ENCODE results near the gene FOSL1. TPM values are rescaled to one million over a fixed set of nuclear protein-coding genes. Genes with fewer than 3 reads are reported as not detected.

Gene FOSL1
- total RNA-seq, 1 donor from 2014 or later = 31.7 TPM

- no peaks in the 10 kb centered on the region for H3K9me3 Mint-ChIP-seq
- DNase-seq (ENCODE audit: low spot score) = no peak
- peak within 1 kb of the TSS; percentile 84 for H3K27ac Mint-ChIP-seq
- H3K4me3 Mint-ChIP-seq = peak within 1 kb of the TSS; percentile 94
- intact Hi-C loops (cut with micrococcal nuclease) = loop anchor here (1.0 kb wide), 10 partner anchors 10 to 303 kb away; partner anchors contain the start of genes BANF1, CCDC85B, EIF1AD and FOSL1
- H3K4me1 Mint-ChIP-seq (ENCODE audit: low read depth) = peaks cover 17% of the 10 kb centered on the region
- peaks cover 30% of the 10 kb centered on the region for H3K36me3 Mint-ChIP-seq (ENCODE audit: low read depth)
- no peaks in the 10 kb centered on the region for H3K27me3 Mint-ChIP-seq (ENCODE audit: insufficient read depth)
Measured at GRCh38 chr11:65918211-65919140, 18.3 kb upstream of the FOSL1 start, which contains the start of gene C11orf68. TSS of gene C11orf68 (minus strand) at chr11:65919062. CDS start at chr11:65919031, 31 bp downstream.

GRCh38 chr11:65917434-65918210 lies 17.4 kb upstream of the FOSL1 start:
- no peak for DNase-seq (ENCODE audit: low spot score)
- Mint-ChIP-seq H3K9me3 (no peaks in the 10 kb centered on the region), H3K27ac (peak overlapping the region; percentile 84), H3K27me3 (ENCODE audit: insufficient read depth) (no peaks in the 10 kb centered on the region), H3K4me1 (ENCODE audit: low read depth) (peaks cover 17% of the 10 kb centered on the region), H3K4me3 (peak overlapping the region; percentile 88), H3K36me3 (ENCODE audit: low read depth) (peaks cover 22% of the 10 kb centered on the region)
- intact Hi-C loops (cut with micrococcal nuclease) = no loop called here

GRCh38 chr11:65917077-65917433 lies 16.9 kb upstream of the FOSL1 start:
- H3K9me3 Mint-ChIP-seq = no peaks in the 10 kb centered on the region
- no peaks in the 10 kb centered on the region for H3K27me3 Mint-ChIP-seq (ENCODE audit: insufficient read depth)
- intact Hi-C loops (cut with micrococcal nuclease) = no loop called here
- DNase-seq (ENCODE audit: low spot score) = no peak
- peak overlapping the region; percentile 88 for H3K4me3 Mint-ChIP-seq
- peaks cover 16% of the 10 kb centered on the region for H3K36me3 Mint-ChIP-seq (ENCODE audit: low read depth)
- H3K27ac Mint-ChIP-seq = peak overlapping the region; percentile 40
- H3K4me1 Mint-ChIP-seq (ENCODE audit: low read depth) = peaks cover 17% of the 10 kb centered on the region

- Mint-ChIP-seq H3K36me3 (ENCODE audit: low read depth) (peaks cover 15% of the 10 kb centered on the region), H3K27me3 (ENCODE audit: insufficient read depth) (no peaks in the 10 kb centered on the region), H3K27ac (no peak overlapping the region), H3K9me3 (no peaks in the 10 kb centered on the region), H3K4me3 (peak overlapping the region; percentile 88), H3K4me1 (ENCODE audit: low read depth) (peaks cover 17% of the 10 kb centered on the region)
- DNase-seq (ENCODE audit: low spot score) = no peak
- intact Hi-C loops (cut with micrococcal nuclease) = no loop called here
Measured at GRCh38 chr11:65916391-65916790, 16.2 kb upstream of the FOSL1 start.

- intact Hi-C loops (cut with micrococcal nuclease) = no loop called here
- Mint-ChIP-seq H3K27me3 (ENCODE audit: insufficient read depth) (no peaks in the 10 kb centered on the region), H3K36me3 (ENCODE audit: low read depth) (peaks cover 15% of the 10 kb centered on the region), H3K4me3 (no peak overlapping the region), H3K27ac (no peak overlapping the region), H3K4me1 (ENCODE audit: low read depth) (peaks cover 17% of the 10 kb centered on the region), H3K9me3 (no peaks in the 10 kb centered on the region)
- no peak for DNase-seq (ENCODE audit: low spot score)
Measured at GRCh38 chr11:65915821-65916251, 15.6 kb upstream of the FOSL1 start.

- no peak overlapping the region for H3K27ac Mint-ChIP-seq
- peaks cover 15% of the 10 kb centered on the region for H3K36me3 Mint-ChIP-seq (ENCODE audit: low read depth)
- DNase-seq (ENCODE audit: low spot score) = no peak
- no peaks in the 10 kb centered on the region for H3K9me3 Mint-ChIP-seq
- H3K27me3 Mint-ChIP-seq (ENCODE audit: insufficient read depth) = no peaks in the 10 kb centered on the region
- intact Hi-C loops (cut with micrococcal nuclease) = no loop called here
- H3K4me3 Mint-ChIP-seq = peak overlapping the region; percentile 19
- H3K4me1 Mint-ChIP-seq (ENCODE audit: low read depth) = peaks cover 16% of the 10 kb centered on the region
Measured at GRCh38 chr11:65915101-65915820, 15.1 kb upstream of the FOSL1 start.

GRCh38 chr11:65912845-65913244 lies 12.7 kb upstream of the FOSL1 start:
- DNase-seq (ENCODE audit: low spot score) = no peak
- intact Hi-C loops (cut with micrococcal nuclease) = no loop called here
- Mint-ChIP-seq H3K4me3 (no peak overlapping the region), H3K36me3 (ENCODE audit: low read depth) (peaks cover 13% of the 10 kb centered on the region), H3K9me3 (no peaks in the 10 kb centered on the region), H3K27ac (no peak overlapping the region), H3K4me1 (ENCODE audit: low read depth) (peaks cover 20% of the 10 kb centered on the region), H3K27me3 (ENCODE audit: insufficient read depth) (peaks cover 3% of the 10 kb centered on the region)

- H3K4me3 Mint-ChIP-seq = no peak overlapping the region
- peaks cover 9% of the 10 kb centered on the region for H3K27me3 Mint-ChIP-seq (ENCODE audit: insufficient read depth)
- no peak for DNase-seq (ENCODE audit: low spot score)
- H3K36me3 Mint-ChIP-seq (ENCODE audit: low read depth) = peaks cover 10% of the 10 kb centered on the region
- peaks cover 17% of the 10 kb centered on the region for H3K4me1 Mint-ChIP-seq (ENCODE audit: low read depth)
- intact Hi-C loops (cut with micrococcal nuclease) = no loop called here
- H3K27ac Mint-ChIP-seq = no peak overlapping the region
- H3K9me3 Mint-ChIP-seq = no peaks in the 10 kb centered on the region
Measured at GRCh38 chr11:65911682-65912568, 11.7 kb upstream of the FOSL1 start.

GRCh38 chr11:65907878-65908277 lies 7.7 kb upstream of the FOSL1 start:
- Mint-ChIP-seq H3K36me3 (ENCODE audit: low read depth) (no peaks in the 10 kb centered on the region), H3K4me1 (ENCODE audit: low read depth) (peaks cover 8% of the 10 kb centered on the region), H3K27me3 (ENCODE audit: insufficient read depth) (peaks cover 22% of the 10 kb centered on the region), H3K9me3 (no peaks in the 10 kb centered on the region), H3K4me3 (no peak overlapping the region), H3K27ac (no peak overlapping the region)
- intact Hi-C loops (cut with micrococcal nuclease) = no loop called here
- DNase-seq (ENCODE audit: low spot score) = no peak

GRCh38 chr11:65906602-65907001 lies 6.4 kb upstream of the FOSL1 start:
- H3K36me3 Mint-ChIP-seq (ENCODE audit: low read depth) = no peaks in the 10 kb centered on the region
- DNase-seq (ENCODE audit: low spot score) = no peak
- peaks cover 25% of the 10 kb centered on the region for H3K27me3 Mint-ChIP-seq (ENCODE audit: insufficient read depth)
- intact Hi-C loops (cut with micrococcal nuclease) = no loop called here
- H3K9me3 Mint-ChIP-seq = no peaks in the 10 kb centered on the region
- H3K4me1 Mint-ChIP-seq (ENCODE audit: low read depth) = peaks cover 14% of the 10 kb centered on the region
- H3K4me3 Mint-ChIP-seq = no peak overlapping the region
- H3K27ac Mint-ChIP-seq = no peak overlapping the region

GRCh38 chr11:65903715-65904114 lies 3.5 kb upstream of the FOSL1 start:
- DNase-seq (ENCODE audit: low spot score) = no peak
- peaks cover 22% of the 10 kb centered on the region for H3K27me3 Mint-ChIP-seq (ENCODE audit: insufficient read depth)
- no peak overlapping the region for H3K4me3 Mint-ChIP-seq
- H3K4me1 Mint-ChIP-seq (ENCODE audit: low read depth) = peaks cover 6% of the 10 kb centered on the region
- no peaks in the 10 kb centered on the region for H3K9me3 Mint-ChIP-seq
- no peaks in the 10 kb centered on the region for H3K36me3 Mint-ChIP-seq (ENCODE audit: low read depth)
- intact Hi-C loops (cut with micrococcal nuclease) = no loop called here
- H3K27ac Mint-ChIP-seq = no peak overlapping the region

- Mint-ChIP-seq H3K27ac (no peak overlapping the region), H3K9me3 (no peaks in the 10 kb centered on the region), H3K4me1 (ENCODE audit: low read depth) (peaks cover 6% of the 10 kb centered on the region), H3K36me3 (ENCODE audit: low read depth) (no peaks in the 10 kb centered on the region), H3K27me3 (ENCODE audit: insufficient read depth) (peaks cover 22% of the 10 kb centered on the region), H3K4me3 (no peak overlapping the region)
- DNase-seq (ENCODE audit: low spot score) = no peak
- intact Hi-C loops (cut with micrococcal nuclease) = no loop called here
Measured at GRCh38 chr11:65903068-65903481, 2.9 kb upstream of the FOSL1 start.

Measured in activated T-helper 1 cell treated with anti-CD3 and anti-CD28 coated beads, Interleukin-12 subunit alpha, Interleukin-12 subunit beta, Interleukin-2, Interleukin-4 antibody, amounts not matched to agents 30 ng/mL and 10 ng/mL and 1 ng/mL, durations not matched to agents 14 hours and 24 hours and 36 hours (primary cell).